ENCODE results near the gene DNAH9. TPM values are rescaled to one million over a fixed set of nuclear protein-coding genes. Genes with fewer than 3 reads are reported as not detected.

The DNAH9 gene
- total and polyA plus RNA-seq, 2 of the 8 experiments (the other 6 are each of a cell fraction or from before 2014, with no cell fraction given), result 0.21 to 0.86 TPM

- no peaks in the 10 kb centered on the region for H3K79me2 ChIP-seq (ENCODE audit: control insufficient read depth in 1 of 2, insufficient read depth in 2 of 2, low read length in 2 of 2)
- H3K79me1 ChIP-seq (ENCODE audit: low read depth, low read length), result no peaks in the 10 kb centered on the region
- no peaks in the 10 kb centered on the region for H3K9me3 ChIP-seq (ENCODE audit: insufficient read depth in 2 of 2, low read depth in 1 of 2, low read length in 1 of 2)
- H4K20me1 ChIP-seq (replicated peaks in 1 of 2; ENCODE audit: control insufficient read depth in 1 of 2, insufficient read depth in 2 of 2, low read length in 2 of 2), result no peaks in the 10 kb centered on the region
- WGBS, 2 experiments (ENCODE audit: extremely low coverage in 1 of 2, insufficient coverage in 1 of 2, insufficient read length in 1 of 2, insufficient replicate concordance in 2 of 2, low coverage in 1 of 2, low lambda C conversion rate in 2 of 2, missing lambda C conversion rate in 1 of 2), result 90% methylated on average over 17 of the region's 18 CpGs; no CpG with 5 or more reads in 1 of the 2 experiments
- no peak overlapping the region for H4K5ac ChIP-seq (ENCODE audit: insufficient read length, low read depth, low read length)
- no peak overlapping the region for H3K14ac ChIP-seq (ENCODE audit: insufficient read length)
- H3K23ac ChIP-seq (ENCODE audit: insufficient read length), result no peak overlapping the region
- no peak overlapping the region for H2BK15ac ChIP-seq (ENCODE audit: low read length)
- H2AK5ac ChIP-seq (ENCODE audit: low read depth, low read length), result no peak overlapping the region
- H2AFZ ChIP-seq (ENCODE audit: low read length), result no peak overlapping the region
- no peak overlapping the region for H4K91ac ChIP-seq (replicated peaks; ENCODE audit: insufficient read length, low read length)
- CTCF ChIA-PET (ENCODE audit: partially characterized antibody), result interaction anchor here (0.6 to 1.2 kb wide), 2 partner anchors 249 to 296 kb away, joined by 3 to 4 read pairs; no protein-coding TSS in a partner anchor
- H2BK120ac ChIP-seq (replicated peaks; ENCODE audit: low read depth, low read length), result no peak overlapping the region
- FAIRE-seq (no peak), DNase-seq (ENCODE audit: low read depth in 1 of 2, low spot score in 2 of 2) (no peak)
- H2BK5ac ChIP-seq (ENCODE audit: low read depth, low read length), result no peak overlapping the region; the same call in 1 of the 2 replicates
- no peak overlapping the region; a peak in 1 of 7 replicates for H3K9ac ChIP-seq (replicated peaks in 1 of 4; ENCODE audit: extremely low read depth in 1 of 4, low read depth in 3 of 4, low read length in 3 of 4)
- H2BK20ac ChIP-seq (ENCODE audit: low read length), result no peak overlapping the region
- H3K4me1 ChIP-seq (replicated peaks in 1 of 4; ENCODE audit: control insufficient read depth in 3 of 4, insufficient read depth in 4 of 4, low read length in 3 of 4), result no peaks in the 10 kb centered on the region
- no peak overlapping the region for H3K18ac ChIP-seq (ENCODE audit: extremely low read depth, low read length)
- no peak overlapping the region for H3K4ac ChIP-seq (replicated peaks; ENCODE audit: insufficient read length, low read depth, low read length)
- no peak overlapping the region for H3K27ac ChIP-seq (ENCODE audit: low read depth, low read length)
- no peaks in the 10 kb centered on the region for H3K27me3 ChIP-seq (replicated peaks in 1 of 4; ENCODE audit: control insufficient read depth in 3 of 4, extremely low read depth in 1 of 4, insufficient read depth in 3 of 4, low read length in 3 of 4)
- H3K4me3 ChIP-seq (ENCODE audit: extremely low read depth in 1 of 4, insufficient read depth in 2 of 4, low read depth in 3 of 4, low read length in 4 of 4), result no peak overlapping the region
- H3K36me3 ChIP-seq (ENCODE audit: control insufficient read depth in 2 of 4, insufficient read depth in 4 of 4, low read length in 3 of 4), result no peaks in the 10 kb centered on the region
- H4K8ac ChIP-seq (ENCODE audit: extremely low read depth, insufficient read depth, low read length), result no peak overlapping the region
- H3K56ac ChIP-seq (replicated peaks; ENCODE audit: insufficient read length, low read depth, low read length), result no peak overlapping the region
- no peaks in the 10 kb centered on the region for H3K23me2 ChIP-seq (ENCODE audit: low read depth, low read length)
- no peak overlapping the region for H2BK12ac ChIP-seq (ENCODE audit: low read depth, low read length)
- POLR2A ChIA-PET (ENCODE audit: partially characterized antibody), result no interaction called here
- no peak overlapping the region for H3K4me2 ChIP-seq (ENCODE audit: insufficient read depth in 1 of 2, low read depth in 2 of 2, low read length in 2 of 2)
- TF ChIP-seq TEAD4 (IDR thresholded peaks at IDR 0.05; ENCODE audit: low read depth, low read length) (no peak), SRF (IDR thresholded peaks at IDR 0.05; ENCODE audit: low read depth, low read length) (no peak), RFX5 (IDR thresholded peaks at IDR 0.05; ENCODE audit: borderline replicate concordance, low read depth, low read length) (no peak), TBP (IDR thresholded peaks at IDR 0.05; ENCODE audit: low read depth, low read length) (no peak), SIRT6 (IDR thresholded peaks at IDR 0.05; ENCODE audit: low read length) (no peak), HDAC6 (IDR thresholded peaks at IDR 0.05; ENCODE audit: low read depth, low read length) (no peak), EGR1 (IDR thresholded peaks at IDR 0.05; ENCODE audit: borderline replicate concordance, low read depth, low read length) (no peak), EP300 (IDR thresholded peaks at IDR 0.05; ENCODE audit: borderline replicate concordance in 1 of 2, low read depth in 2 of 2, low read length in 2 of 2) (no peak), NANOG (IDR thresholded peaks at IDR 0.05; ENCODE audit: insufficient read depth, low read depth, low read length, poor library complexity, severe bottlenecking) (no peak), SP2 (IDR thresholded peaks at IDR 0.05; ENCODE audit: low read length) (no peak), CHD2 (IDR thresholded peaks at IDR 0.05; ENCODE audit: low read length) (no peak)
- TF ChIP-seq, protein P1, sequence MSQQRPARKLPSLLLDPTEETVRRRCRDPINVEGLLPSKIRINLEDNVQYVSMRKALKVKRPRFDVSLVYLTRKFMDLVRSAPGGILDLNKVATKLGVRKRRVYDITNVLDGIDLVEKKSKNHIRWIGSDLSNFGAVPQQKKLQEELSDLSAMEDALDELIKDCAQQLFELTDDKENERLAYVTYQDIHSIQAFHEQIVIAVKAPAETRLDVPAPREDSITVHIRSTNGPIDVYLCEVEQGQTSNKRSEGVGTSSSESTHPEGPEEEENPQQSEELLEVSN (IDR thresholded peaks at IDR 0.05), result no peak
Measured at GRCh38 chr17:11639736-11640462, 41.6 kb downstream of the DNAH9 start.

All from H1 (cell line).